ENCODE results near the gene SP100.

Gene SP100

DNA sequence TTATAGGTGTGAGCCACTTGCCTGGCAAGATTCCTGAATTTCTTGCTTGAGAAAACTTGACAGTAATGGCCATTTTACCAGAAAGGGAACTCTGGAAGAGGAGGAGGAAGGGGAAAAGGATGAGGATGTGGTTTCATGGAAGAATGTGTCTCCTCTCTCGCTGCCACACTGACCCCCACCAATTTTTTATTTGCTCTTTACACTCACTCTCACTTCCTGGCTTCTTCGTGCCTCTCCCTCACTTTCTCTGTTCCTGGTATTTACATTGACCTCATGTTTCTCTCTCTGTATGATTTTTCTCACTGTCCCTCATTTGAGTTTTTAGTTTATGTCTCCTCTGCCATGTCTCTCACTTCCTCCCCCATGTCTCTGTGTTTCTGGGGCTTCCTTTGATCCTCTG, 162.1 kb downstream of the SP100 start:
- no peak overlapping the region for H2BK5ac ChIP-seq (ENCODE audit: low read depth, low read length, poor library complexity)
- H3K4me1 ChIP-seq (ENCODE audit: control insufficient read depth in 1 of 2, insufficient read depth in 2 of 2, low read length in 2 of 2): no peaks in the 10 kb centered on the region
- no CpG with 5 or more reads among the region's 2 CpGs for WGBS (ENCODE audit: extremely low coverage, insufficient coverage, insufficient read length)
- no peak overlapping the region for H2AK5ac ChIP-seq (ENCODE audit: low read length)
- no peak overlapping the region for H3K23ac ChIP-seq (ENCODE audit: low read length)
- H2BK120ac ChIP-seq (ENCODE audit: insufficient read depth, low read length, poor library complexity): no peak overlapping the region
- H3K4ac ChIP-seq (ENCODE audit: low read depth, low read length): no peak overlapping the region
- peaks cover 12% of the 10 kb centered on the region for H3K9me3 ChIP-seq (ENCODE audit: insufficient read depth, low read depth, low read length)
- H3K9ac ChIP-seq (ENCODE audit: low read length): no peak overlapping the region
- H2BK12ac ChIP-seq (ENCODE audit: low read length): no peak overlapping the region
- no peak overlapping the region for H4K8ac ChIP-seq (ENCODE audit: low read depth, low read length)
- no peak overlapping the region for H3K4me2 ChIP-seq (ENCODE audit: low read length)
- no peak overlapping the region for H3K14ac ChIP-seq (ENCODE audit: low read length)
- no peak overlapping the region for H4K91ac ChIP-seq (ENCODE audit: low read depth, low read length)
- no peaks in the 10 kb centered on the region for H3K79me1 ChIP-seq (ENCODE audit: low read length)
- H3K4me3 ChIP-seq (ENCODE audit: low read depth, low read length): no peak overlapping the region
- no peaks in the 10 kb centered on the region for H3K27me3 ChIP-seq (ENCODE audit: insufficient read depth, low read length)
- DNase-seq: no peak
- H3K18ac ChIP-seq (ENCODE audit: low read length): no peak overlapping the region
- H3K36me3 ChIP-seq (ENCODE audit: control insufficient read depth in 1 of 2, insufficient read depth in 2 of 2, low read length in 2 of 2): no peaks in the 10 kb centered on the region
- no peak overlapping the region for H3K27ac ChIP-seq (ENCODE audit: low read depth, low read length)
- no peak overlapping the region for H4K12ac ChIP-seq (ENCODE audit: low read depth, low read length)
- no peaks in the 10 kb centered on the region for H3K79me2 ChIP-seq (ENCODE audit: control insufficient read depth, insufficient read depth, low read length, poor library complexity)
- no peak overlapping the region for H2AFZ ChIP-seq (ENCODE audit: insufficient read depth, low read length, poor library complexity)

DNA sequence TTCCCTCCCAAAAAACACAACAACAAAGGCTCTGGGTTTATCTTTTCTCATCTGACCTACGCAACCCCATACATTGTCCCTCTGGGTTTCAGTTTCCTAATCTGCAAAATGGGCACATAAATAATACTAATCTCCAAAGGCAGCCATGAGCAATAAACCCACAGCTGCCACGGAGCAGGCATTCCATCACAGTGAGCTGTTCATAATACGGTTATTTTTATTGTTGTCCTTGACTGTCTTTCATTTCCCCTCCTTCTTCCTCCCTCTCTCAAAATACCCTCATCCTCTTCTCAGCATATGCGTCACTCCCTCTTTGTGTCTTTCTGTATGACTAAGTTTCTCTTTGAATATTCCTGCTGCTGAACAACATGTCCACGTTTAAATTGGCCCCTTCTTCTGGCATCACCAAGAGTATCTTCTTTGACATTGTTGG, 166.9 kb downstream of the SP100 start:
- Histone ChIP-seq H3K4ac (ENCODE audit: low read depth, low read length) (no peak overlapping the region), H3K4me1 (ENCODE audit: control insufficient read depth in 1 of 2, insufficient read depth in 2 of 2, low read length in 2 of 2) (no peaks in the 10 kb centered on the region), H3K36me3 (ENCODE audit: control insufficient read depth in 1 of 2, insufficient read depth in 2 of 2, low read length in 2 of 2) (no peaks in the 10 kb centered on the region), H2BK12ac (ENCODE audit: low read length) (no peak overlapping the region), H3K79me1 (ENCODE audit: low read length) (no peaks in the 10 kb centered on the region), H3K79me2 (ENCODE audit: control insufficient read depth, insufficient read depth, low read length, poor library complexity) (no peaks in the 10 kb centered on the region), H3K23ac (ENCODE audit: low read length) (no peak overlapping the region), H3K9ac (ENCODE audit: low read length) (no peak overlapping the region), H3K14ac (ENCODE audit: low read length) (no peak overlapping the region), H2AFZ (ENCODE audit: insufficient read depth, low read length, poor library complexity) (no peak overlapping the region), H3K27me3 (ENCODE audit: insufficient read depth, low read length) (no peaks in the 10 kb centered on the region), H3K18ac (ENCODE audit: low read length) (no peak overlapping the region), H3K9me3 (ENCODE audit: insufficient read depth, low read depth, low read length) (peaks cover 1% of the 10 kb centered on the region), H2BK5ac (ENCODE audit: low read depth, low read length, poor library complexity) (no peak overlapping the region), H3K4me3 (ENCODE audit: low read depth, low read length) (no peak overlapping the region), H4K12ac (ENCODE audit: low read depth, low read length) (no peak overlapping the region), H2BK120ac (ENCODE audit: insufficient read depth, low read length, poor library complexity) (no peak overlapping the region), H3K4me2 (ENCODE audit: low read length) (no peak overlapping the region), H3K27ac (ENCODE audit: low read depth, low read length) (no peak overlapping the region), H4K91ac (ENCODE audit: low read depth, low read length) (no peak overlapping the region), H2AK5ac (ENCODE audit: low read length) (no peak overlapping the region), H4K8ac (ENCODE audit: low read depth, low read length) (no peak overlapping the region)
- peak; percentile 37 to 41 for DNase-seq
- WGBS (ENCODE audit: extremely low coverage, insufficient coverage, insufficient read length): no CpG with 5 or more reads among the region's 5 CpGs

GRCh38 chr2:230583581-230583980, 167.6 kb downstream of the SP100 start:
- Histone ChIP-seq H4K12ac (ENCODE audit: low read depth, low read length) (no peak overlapping the region), H2BK12ac (ENCODE audit: low read length) (no peak overlapping the region), H3K4me3 (ENCODE audit: low read depth, low read length) (no peak overlapping the region), H2BK120ac (ENCODE audit: insufficient read depth, low read length, poor library complexity) (no peak overlapping the region), H3K27ac (ENCODE audit: low read depth, low read length) (no peak overlapping the region), H3K23ac (ENCODE audit: low read length) (no peak overlapping the region), H3K14ac (ENCODE audit: low read length) (no peak overlapping the region), H3K9ac (ENCODE audit: low read length) (no peak overlapping the region), H2AK5ac (ENCODE audit: low read length) (no peak overlapping the region), H3K27me3 (ENCODE audit: insufficient read depth, low read length) (no peaks in the 10 kb centered on the region), H3K4ac (ENCODE audit: low read depth, low read length) (no peak overlapping the region), H3K79me1 (ENCODE audit: low read length) (no peaks in the 10 kb centered on the region), H3K79me2 (ENCODE audit: control insufficient read depth, insufficient read depth, low read length, poor library complexity) (no peaks in the 10 kb centered on the region), H2AFZ (ENCODE audit: insufficient read depth, low read length, poor library complexity) (no peak overlapping the region), H4K8ac (ENCODE audit: low read depth, low read length) (no peak overlapping the region), H3K36me3 (ENCODE audit: control insufficient read depth in 1 of 2, insufficient read depth in 2 of 2, low read length in 2 of 2) (no peaks in the 10 kb centered on the region), H3K4me1 (ENCODE audit: control insufficient read depth in 1 of 2, insufficient read depth in 2 of 2, low read length in 2 of 2) (no peaks in the 10 kb centered on the region), H3K4me2 (ENCODE audit: low read length) (no peak overlapping the region), H3K18ac (ENCODE audit: low read length) (no peak overlapping the region), H4K91ac (ENCODE audit: low read depth, low read length) (no peak overlapping the region), H3K9me3 (ENCODE audit: insufficient read depth, low read depth, low read length) (peaks cover 1% of the 10 kb centered on the region), H2BK5ac (ENCODE audit: low read depth, low read length, poor library complexity) (no peak overlapping the region)
- whole genome bisulfite sequencing (ENCODE audit: extremely low coverage, insufficient coverage, insufficient read length): no CpG with 5 or more reads among the region's 2 CpGs
- no peak for DNase-seq

DNA sequence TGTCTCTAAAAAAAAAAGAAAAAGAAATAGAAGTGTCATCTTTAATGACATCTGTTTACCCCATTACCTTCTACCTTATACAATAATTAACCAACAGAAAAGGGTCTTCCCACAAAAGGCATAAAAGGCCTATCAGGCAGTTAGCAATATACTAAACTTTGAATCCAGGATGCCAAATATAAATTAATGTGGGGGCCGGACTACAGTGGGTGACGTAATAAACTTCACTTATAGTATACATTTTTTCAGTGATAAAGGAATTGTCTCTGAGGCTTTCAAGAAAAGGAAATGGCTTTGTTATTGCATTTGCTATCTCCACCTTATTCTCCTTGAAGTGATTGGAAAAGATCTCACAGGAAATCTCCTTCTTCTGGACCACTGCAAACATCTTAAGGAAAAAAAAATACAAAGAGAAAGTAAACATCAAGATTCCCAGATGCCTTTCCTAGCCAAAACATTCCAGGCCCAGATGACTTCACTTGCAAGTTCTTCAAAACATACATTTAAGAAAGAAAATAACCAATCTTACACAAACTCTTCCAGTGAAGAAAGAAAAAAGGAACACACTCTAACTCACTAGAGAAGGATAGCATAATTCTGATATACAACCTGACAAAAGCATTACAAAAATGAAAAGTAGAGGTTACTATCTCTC, 170.5 kb downstream of the SP100 start:
- Histone ChIP-seq H3K4me2 (ENCODE audit: low read length) (no peak overlapping the region), H3K27ac (ENCODE audit: low read depth, low read length) (no peak overlapping the region), H3K9ac (ENCODE audit: low read length) (no peak overlapping the region), H2AFZ (ENCODE audit: insufficient read depth, low read length, poor library complexity) (no peak overlapping the region), H2BK120ac (ENCODE audit: insufficient read depth, low read length, poor library complexity) (no peak overlapping the region), H3K9me3 (ENCODE audit: insufficient read depth, low read depth, low read length) (no peaks in the 10 kb centered on the region), H3K4me3 (ENCODE audit: low read depth, low read length) (no peak overlapping the region), H4K12ac (ENCODE audit: low read depth, low read length) (no peak overlapping the region), H3K27me3 (ENCODE audit: insufficient read depth, low read length) (no peaks in the 10 kb centered on the region), H3K23ac (ENCODE audit: low read length) (no peak overlapping the region), H3K18ac (ENCODE audit: low read length) (no peak overlapping the region), H2BK12ac (ENCODE audit: low read length) (no peak overlapping the region), H3K4ac (ENCODE audit: low read depth, low read length) (no peak overlapping the region), H3K4me1 (ENCODE audit: control insufficient read depth in 1 of 2, insufficient read depth in 2 of 2, low read length in 2 of 2) (no peaks in the 10 kb centered on the region), H2AK5ac (ENCODE audit: low read length) (no peak overlapping the region), H4K91ac (ENCODE audit: low read depth, low read length) (no peak overlapping the region), H4K8ac (ENCODE audit: low read depth, low read length) (no peak overlapping the region), H3K79me1 (ENCODE audit: low read length) (no peaks in the 10 kb centered on the region), H3K36me3 (ENCODE audit: control insufficient read depth in 1 of 2, insufficient read depth in 2 of 2, low read length in 2 of 2) (no peaks in the 10 kb centered on the region), H3K14ac (ENCODE audit: low read length) (no peak overlapping the region), H3K79me2 (ENCODE audit: control insufficient read depth, insufficient read depth, low read length, poor library complexity) (no peaks in the 10 kb centered on the region), H2BK5ac (ENCODE audit: low read depth, low read length, poor library complexity) (no peak overlapping the region)
- no CpG with 5 or more reads among the region's 2 CpGs for WGBS (ENCODE audit: extremely low coverage, insufficient coverage, insufficient read length)
- no peak for DNase-seq
